SKM-1 (cell line): ENCODE data around the gene GMNC.

ENCODE experiments used
- DNase-seq: peaks from one replicate; lab custom pipeline; 2025; ENCODE audit not compliant: unreplicated experiment; lab: John Stamatoyannopoulos, UW

GMNC gene

DNA sequence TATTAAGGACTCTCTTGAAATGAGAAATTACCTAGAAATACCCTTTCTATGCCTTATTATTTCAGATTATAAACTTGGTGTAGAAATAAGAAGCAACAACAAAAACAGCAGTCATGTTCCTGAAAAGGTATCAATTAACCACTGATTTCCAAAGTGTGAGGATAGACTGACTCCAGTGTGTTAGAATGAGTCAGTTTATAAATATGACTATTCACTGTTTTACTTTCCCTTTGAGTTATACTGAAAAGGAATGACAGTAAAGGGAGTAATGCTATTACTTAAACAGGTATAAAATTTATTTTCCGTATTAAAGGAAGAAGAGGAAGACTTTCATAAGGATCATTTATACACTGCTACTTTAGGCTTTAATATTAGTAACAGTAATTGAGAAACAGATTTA is 12.9 kb downstream of the GMNC start:
- no peak for DNase-seq

- DNase-seq, result no peak
Observed at GRCh38 chr3:190848870-190849269, 13.6 kb downstream of the GMNC start.

DNA sequence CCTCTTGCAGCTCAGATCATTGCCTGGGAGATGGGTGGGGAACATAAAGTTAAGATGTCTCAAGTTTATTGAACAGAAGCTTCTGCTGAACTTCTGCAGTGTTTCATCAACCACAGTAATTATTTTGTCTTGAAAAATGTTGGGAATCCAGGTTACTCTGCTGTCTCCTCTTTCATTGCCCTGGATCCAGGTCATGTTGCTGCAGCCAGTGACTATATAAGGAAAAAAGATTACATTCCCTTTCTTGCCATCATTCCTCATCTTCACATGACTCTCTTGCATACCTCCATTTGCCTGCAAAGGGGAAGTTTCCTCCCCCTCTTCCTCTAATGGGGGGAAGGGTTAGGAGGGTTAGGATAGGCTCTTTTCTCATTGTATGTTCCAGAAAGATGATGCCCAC is 15.1 kb downstream of the GMNC start:
- DNase-seq, result no peak

DNA sequence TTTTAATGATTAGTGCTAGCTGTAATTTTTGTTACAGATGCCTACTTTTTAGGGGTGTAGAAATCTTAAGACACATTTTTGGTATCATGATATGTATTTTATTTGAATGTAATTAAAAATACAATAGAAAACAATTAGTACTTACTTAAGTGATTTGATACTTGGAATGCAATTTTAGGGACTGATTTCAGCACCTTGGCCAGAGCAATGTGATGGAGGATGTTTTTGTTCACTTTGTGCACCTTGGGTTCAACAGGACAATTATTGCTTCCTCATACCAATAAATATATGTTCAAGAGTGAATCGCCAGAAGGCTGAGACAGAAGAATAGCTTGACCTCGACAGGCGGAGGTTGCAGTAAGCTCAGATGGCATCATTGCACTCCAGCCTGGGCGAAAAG is 22.3 kb downstream of the GMNC start:
- DNase-seq, result no peak

GRCh38 chr3:190831225-190831624 is 31.3 kb downstream of the GMNC start:
- no peak for DNase-seq

DNA sequence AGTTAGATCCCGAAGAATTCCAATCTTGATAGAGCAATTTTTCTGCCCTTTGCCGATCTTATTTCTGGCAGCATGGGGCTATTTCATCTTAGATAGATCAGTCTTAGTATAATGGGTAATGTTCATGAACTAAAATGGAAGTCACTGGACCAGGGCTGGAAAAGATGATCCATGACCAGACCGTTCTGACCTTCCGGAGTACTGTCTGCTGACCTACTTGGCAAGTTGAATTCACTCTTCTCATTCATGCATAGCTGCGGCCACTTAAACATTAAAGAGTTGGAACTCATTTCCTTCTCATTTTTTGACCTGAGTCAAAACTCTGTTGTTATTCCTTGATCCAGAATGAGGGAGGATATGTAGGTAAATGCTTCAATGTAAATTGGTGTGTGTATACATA is 32.5 kb downstream of the GMNC start:
- DNase-seq, result no peak

DNA sequence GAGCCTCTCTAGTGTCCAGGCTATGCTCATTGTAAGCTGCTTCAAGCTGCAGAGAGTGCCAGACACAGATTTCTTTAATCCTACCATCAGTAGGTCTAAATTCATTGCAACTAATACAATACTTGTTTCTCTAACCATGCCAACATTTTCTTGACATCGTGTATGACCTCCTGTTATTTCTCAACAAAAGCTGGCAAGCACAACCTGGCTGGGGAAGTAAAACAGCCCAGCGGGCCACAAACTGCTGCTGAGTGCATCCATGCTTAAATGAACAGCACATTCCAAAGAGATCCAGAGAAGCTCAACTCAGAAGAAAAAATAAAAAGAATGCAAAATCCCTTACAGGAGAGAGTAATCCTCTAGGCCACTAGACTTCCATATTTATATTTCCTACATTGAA is 36.5 kb downstream of the GMNC start:
- DNase-seq, result no peak

- no peak for DNase-seq
Observed at GRCh38 chr3:190825386-190826016, 37.0 kb downstream of the GMNC start.

DNA sequence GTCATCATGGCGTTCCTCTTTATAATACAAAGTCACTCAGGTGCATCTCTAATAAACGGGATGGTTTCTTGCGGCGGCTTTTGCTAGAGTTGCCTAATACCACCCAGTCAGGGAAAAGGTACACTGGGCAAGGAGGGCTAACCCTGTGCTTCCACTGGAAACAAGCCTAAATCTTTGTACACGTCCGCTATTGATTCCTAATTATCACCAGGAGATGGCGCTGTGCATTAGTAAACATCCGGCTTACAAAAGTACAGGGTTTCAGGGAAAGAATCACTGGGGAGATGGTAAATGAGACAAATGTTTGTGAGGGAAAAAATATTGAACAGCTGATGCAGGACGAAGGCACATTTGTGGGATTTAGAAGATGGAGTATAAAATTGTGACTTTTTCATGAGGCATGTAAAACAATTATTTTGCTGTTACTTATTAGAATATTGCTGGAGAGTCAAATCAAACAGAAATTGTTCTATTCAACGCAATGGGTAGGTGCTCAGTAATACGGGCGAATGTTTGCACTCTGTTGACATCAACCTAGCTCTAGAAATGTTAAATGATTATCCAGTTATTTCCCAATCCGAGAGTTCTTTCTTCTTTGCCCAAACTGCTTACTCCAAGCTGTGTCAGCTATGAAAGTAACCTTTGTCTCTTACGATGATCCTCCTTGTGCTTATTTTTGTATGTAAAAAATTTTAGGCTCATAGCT is 50.6 kb downstream of the GMNC start:
- peak; percentile 58 for DNase-seq

- DNase-seq, result no peak
Observed at GRCh38 chr3:190810957-190811356, 51.5 kb downstream of the GMNC start.

DNA sequence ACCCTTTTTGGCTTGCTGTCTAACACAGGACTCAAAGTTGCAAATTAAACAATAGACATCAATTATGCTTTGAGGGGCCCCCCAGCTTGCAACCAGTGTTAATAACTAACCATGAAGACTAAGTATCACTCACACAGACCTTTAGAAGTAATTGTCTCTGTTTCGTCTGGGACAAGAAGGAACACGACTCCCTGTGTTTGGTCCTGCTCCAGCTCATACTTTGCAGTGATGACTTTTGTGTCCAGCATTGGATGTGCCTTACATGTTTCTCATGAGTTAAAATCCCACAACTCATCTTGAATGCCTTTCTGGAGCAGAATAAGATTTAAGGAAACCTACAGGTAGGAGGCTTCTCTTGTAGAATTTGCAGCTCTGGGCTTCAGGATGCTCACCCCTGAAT is 53.1 kb downstream of the GMNC start:
- no peak for DNase-seq

DNA sequence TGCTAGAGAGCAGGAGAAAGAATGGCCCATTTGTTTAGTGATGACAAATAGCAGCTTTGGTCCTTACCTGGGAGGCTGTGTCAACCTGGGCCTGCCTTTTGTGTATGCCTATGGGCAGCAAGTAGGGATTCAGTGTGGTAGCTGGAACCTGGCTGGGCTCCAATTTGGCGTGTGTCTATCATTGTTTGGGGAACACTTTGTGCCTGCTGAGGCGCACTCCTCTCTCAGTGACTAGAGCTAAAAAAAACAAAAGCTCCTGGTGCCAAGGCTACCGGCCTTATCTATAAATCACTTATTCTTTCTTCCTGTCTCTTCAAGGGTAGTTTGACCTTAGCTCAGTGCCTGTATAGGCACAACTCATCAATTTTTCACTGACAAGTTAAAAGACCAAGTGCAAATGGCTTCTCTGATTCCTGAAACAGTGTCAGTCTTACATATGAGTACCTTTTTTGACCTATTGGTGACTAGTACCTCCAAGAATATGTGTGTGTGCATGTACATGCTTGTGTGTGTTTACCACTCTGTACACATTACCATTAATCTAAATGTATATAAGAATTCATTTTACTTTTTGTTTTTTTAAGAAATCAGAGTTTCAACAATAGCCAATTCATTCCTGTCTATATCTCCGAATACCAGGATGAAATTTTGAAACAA is 54.6 kb downstream of the GMNC start:
- no peak for DNase-seq
